Bronchus fibroblast of lung (primary cell): ENCODE results near the gene MC1R. TPM values are rescaled to one million over a fixed set of nuclear protein-coding genes. Genes with fewer than 3 reads are reported as not detected.

Source experiments
- total RNA-seq: library from RNA; depleted of rRNA; stranded (reverse); fragments of >200 nt; gene quantifications from 2 replicates; pipeline ENCODE4 v1.2.3, GENCODE V29; 2015

Gene MC1R
- 2.2 and 3.7 TPM in 2 replicates for total RNA-seq

GRCh38 chr16:89918453-89919347, at the start of gene MC1R:
Gene MC1R (plus strand): TSS chr16:89918862. CDS start chr16:89919259, 397 bp downstream.

DNA sequence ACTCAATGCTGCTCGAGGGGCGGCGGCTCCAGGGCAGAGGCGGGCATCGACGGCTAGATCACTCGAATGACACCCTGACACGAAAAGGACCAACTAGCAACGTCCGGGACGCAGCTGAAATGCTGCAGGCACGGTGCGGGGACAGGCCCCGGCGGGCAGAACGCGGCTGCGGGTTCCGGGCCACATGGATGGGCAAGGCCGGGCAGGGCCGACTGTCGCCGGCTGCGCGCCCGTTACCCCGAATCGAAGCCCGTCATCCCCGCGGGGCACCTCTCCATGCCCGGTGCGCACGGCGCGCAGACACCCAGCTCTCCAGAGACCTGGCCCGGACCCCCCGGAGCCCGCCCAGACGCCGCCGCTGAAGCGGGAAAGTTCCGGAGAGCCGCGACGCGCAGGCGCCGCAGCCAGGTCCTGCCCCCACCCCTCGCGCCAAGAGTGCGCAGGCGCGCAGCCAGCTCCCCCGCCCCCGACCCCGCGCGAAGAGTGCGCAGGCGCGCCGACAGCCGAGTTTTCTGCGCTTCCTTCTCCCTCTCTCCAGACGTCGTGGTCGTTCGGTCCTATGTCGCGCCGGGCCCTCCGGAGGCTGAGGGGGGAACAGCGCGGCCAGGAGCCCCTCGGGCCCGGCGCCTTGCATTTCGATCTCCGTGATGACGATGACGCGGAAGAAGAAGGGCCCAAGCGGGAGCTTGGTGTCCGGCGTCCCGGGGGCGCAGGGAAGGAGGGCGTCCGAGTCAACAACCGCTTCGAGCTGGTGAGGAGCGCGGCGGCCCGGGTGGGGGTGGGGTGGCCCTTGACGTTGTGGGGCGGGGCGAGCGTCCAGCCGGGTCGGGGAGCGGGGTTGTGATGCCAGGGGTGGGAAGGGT, 45.3 kb upstream of the MC1R start, which contains the start of gene TCF25:
Gene TCF25 (plus strand): TSS at position 484 of the 863 bp plus-strand sequence. CDS start 76 bp downstream, at position 560.

DNA sequence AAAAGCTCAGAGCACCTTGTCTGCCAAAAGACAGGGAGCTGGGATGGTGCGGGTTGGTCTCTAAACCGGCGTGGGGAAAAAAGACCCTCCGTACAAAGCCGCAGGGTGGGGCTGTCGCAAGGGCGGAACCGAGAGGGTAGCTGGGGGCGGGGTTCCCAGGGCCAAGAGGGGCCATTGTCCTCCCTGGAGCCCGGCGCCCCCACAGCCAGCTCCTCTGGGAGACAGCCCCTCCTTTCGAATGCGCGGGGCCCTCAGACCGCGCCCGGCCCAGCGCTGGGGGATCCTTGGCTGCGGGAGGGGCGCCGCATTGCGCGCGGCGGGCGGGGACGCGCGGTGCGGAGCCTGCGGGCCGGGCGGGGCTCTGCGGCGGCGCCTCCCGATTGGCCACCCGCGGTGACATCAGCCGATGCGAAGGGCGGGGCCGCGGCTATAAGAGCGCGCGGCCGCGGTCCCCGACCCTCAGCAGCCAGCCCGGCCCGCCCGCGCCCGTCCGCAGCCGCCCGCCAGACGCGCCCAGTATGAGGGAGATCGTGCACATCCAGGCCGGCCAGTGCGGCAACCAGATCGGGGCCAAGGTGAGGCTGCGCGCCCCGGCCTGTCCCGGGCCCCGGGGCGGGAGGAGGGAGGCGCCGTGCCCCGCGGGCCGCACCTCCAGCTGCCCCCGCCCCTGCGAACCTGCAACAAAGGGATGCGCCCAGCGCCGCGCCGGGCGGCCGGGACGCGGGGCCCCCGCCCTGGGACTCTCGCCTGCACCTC, 4.4 kb downstream of the MC1R start, which contains the start of gene TUBB3:
Gene TUBB3 (plus strand): TSS at position 459 of the 756 bp plus-strand sequence. CDS start 60 bp downstream, at position 519.

Other genes starting within 250 kb of the MC1R start
- gene CDK10, start 232.2 kb upstream of the MC1R start, total RNA-seq, result 51.0 and 65.1 TPM in 2 replicates
- gene SPATA2L, start 217.2 kb upstream of the MC1R start, total RNA-seq, result 5.6 and 6.1 TPM in 2 replicates
- 8.5 and 9.6 TPM in 2 replicates for gene VPS9D1, start 198.0 kb upstream of the MC1R start, total RNA-seq
- gene ZNF276, start 197.3 kb upstream of the MC1R start, total RNA-seq, result 6.8 and 9.9 TPM in 2 replicates
- gene FANCA, start 102.2 kb upstream of the MC1R start, total RNA-seq, result 21.4 and 32.6 TPM in 2 replicates
- gene SPIRE2, start 90.4 kb upstream of the MC1R start, total RNA-seq, result 0.50 and 1.9 TPM in 2 replicates
- gene TCF25, start 45.3 kb upstream of the MC1R start, total RNA-seq, result 111 and 118 TPM in 2 replicates
- gene TUBB3, start 4.5 kb downstream of the MC1R start, total RNA-seq, result 733 and 767 TPM in 2 replicates
- gene DEF8, start 29.9 kb downstream of the MC1R start, total RNA-seq, result 105 and 118 TPM in 2 replicates
- 1.8 and 2.2 TPM in 2 replicates for gene DBNDD1, start 100.6 kb downstream of the MC1R start, total RNA-seq
- gene PRDM7, start 158.5 kb downstream of the MC1R start, total RNA-seq, result not detected in 2 replicates